ENCODE results near the gene SYNJ2.

SYNJ2 gene

DNA sequence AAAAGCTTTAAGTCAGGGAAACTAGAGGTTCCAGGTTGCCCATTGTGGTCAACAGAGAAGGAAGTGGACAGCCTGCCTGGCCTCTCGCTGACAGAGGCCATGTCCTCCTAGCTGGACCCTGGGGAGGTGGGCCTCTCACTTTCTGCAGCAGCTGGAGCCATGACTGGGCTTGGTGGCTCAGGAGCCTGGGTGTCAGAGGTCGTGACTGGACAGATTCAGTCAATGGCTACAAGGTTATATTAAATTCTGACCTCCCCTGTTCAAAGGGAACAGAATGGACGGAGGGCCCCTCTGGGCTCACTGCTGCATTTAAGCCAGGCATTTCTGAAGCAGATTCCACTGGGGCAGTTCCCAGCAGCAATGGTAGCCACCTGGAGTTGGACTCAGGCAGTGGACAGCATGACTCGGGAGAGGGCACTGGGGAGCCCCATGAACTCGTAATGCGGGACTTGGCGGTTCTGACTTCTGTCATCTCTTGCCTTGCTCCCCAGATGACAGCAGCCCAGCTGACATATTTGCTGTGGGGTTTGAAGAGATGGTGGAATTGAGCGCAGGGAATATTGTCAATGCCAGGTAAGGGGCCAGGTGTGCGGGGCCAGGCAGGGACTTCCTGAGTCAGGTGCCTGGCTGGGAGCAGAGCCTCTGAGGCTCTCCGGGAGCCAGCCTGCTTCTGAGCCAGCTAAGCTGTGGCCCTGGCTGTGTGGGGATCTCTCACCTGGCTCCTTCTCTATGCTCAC is 86.7 kb downstream of the SYNJ2 start:
- no peak overlapping the region for H3K4me3 ChIP-seq (ENCODE audit: low read depth, low read length)
- DNase-seq (ENCODE audit: low read depth), result no peak
- TF ChIP-seq POLR2A (IDR thresholded peaks at IDR 0.05; ENCODE audit: extremely low read depth, insufficient read length) (no peak), MYC (IDR thresholded peaks at IDR 0.05; ENCODE audit: low read depth, low read length) (no peak)
- TF ChIP-seq, protein P1, sequence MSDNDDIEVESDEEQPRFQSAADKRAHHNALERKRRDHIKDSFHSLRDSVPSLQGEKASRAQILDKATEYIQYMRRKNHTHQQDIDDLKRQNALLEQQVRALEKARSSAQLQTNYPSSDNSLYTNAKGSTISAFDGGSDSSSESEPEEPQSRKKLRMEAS (IDR thresholded peaks at IDR 0.05; ENCODE audit: low read depth, low read length), result no peak
- TF ChIP-seq, protein P2, sequence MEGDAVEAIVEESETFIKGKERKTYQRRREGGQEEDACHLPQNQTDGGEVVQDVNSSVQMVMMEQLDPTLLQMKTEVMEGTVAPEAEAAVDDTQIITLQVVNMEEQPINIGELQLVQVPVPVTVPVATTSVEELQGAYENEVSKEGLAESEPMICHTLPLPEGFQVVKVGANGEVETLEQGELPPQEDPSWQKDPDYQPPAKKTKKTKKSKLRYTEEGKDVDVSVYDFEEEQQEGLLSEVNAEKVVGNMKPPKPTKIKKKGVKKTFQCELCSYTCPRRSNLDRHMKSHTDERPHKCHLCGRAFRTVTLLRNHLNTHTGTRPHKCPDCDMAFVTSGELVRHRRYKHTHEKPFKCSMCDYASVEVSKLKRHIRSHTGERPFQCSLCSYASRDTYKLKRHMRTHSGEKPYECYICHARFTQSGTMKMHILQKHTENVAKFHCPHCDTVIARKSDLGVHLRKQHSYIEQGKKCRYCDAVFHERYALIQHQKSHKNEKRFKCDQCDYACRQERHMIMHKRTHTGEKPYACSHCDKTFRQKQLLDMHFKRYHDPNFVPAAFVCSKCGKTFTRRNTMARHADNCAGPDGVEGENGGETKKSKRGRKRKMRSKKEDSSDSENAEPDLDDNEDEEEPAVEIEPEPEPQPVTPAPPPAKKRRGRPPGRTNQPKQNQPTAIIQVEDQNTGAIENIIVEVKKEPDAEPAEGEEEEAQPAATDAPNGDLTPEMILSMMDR (IDR thresholded peaks at IDR 0.05; ENCODE audit: low read depth, low read length), result no peak

GRCh38 chr6:158068893-158069799 is 87.5 kb downstream of the SYNJ2 start:
- no peak overlapping the region for H3K4me3 ChIP-seq (ENCODE audit: low read depth, low read length)
- no peak for TF ChIP-seq MYC (IDR thresholded peaks at IDR 0.05; ENCODE audit: low read depth, low read length)
- TF ChIP-seq POLR2A (IDR thresholded peaks at IDR 0.05; ENCODE audit: extremely low read depth, insufficient read length), result no peak
- TF ChIP-seq, protein P1 (IDR thresholded peaks at IDR 0.05; ENCODE audit: low read depth, low read length), result no peak
- TF ChIP-seq, protein P2 (IDR thresholded peaks at IDR 0.05; ENCODE audit: low read depth, low read length), result no peak
- no peak for DNase-seq (ENCODE audit: low read depth)

GRCh38 chr6:158069800-158070195 is 88.1 kb downstream of the SYNJ2 start:
- no peak overlapping the region for H3K4me3 ChIP-seq (ENCODE audit: low read depth, low read length)
- TF ChIP-seq, protein P2 (IDR thresholded peaks at IDR 0.05; ENCODE audit: low read depth, low read length), result no peak
- TF ChIP-seq, protein P1 (IDR thresholded peaks at IDR 0.05; ENCODE audit: low read depth, low read length), result no peak
- TF ChIP-seq MYC (IDR thresholded peaks at IDR 0.05; ENCODE audit: low read depth, low read length), result no peak
- no peak for TF ChIP-seq POLR2A (IDR thresholded peaks at IDR 0.05; ENCODE audit: extremely low read depth, insufficient read length)
- no peak for DNase-seq (ENCODE audit: low read depth)

GRCh38 chr6:158070513-158070912 is 88.8 kb downstream of the SYNJ2 start:
- DNase-seq (ENCODE audit: low read depth), result no peak
- TF ChIP-seq POLR2A (IDR thresholded peaks at IDR 0.05; ENCODE audit: extremely low read depth, insufficient read length) (no peak), MYC (IDR thresholded peaks at IDR 0.05; ENCODE audit: low read depth, low read length) (no peak)
- TF ChIP-seq, protein P2 (IDR thresholded peaks at IDR 0.05; ENCODE audit: low read depth, low read length), result no peak
- TF ChIP-seq, protein P1 (IDR thresholded peaks at IDR 0.05; ENCODE audit: low read depth, low read length), result no peak
- H3K4me3 ChIP-seq (ENCODE audit: low read depth, low read length), result no peak overlapping the region

- no peak overlapping the region for H3K4me3 ChIP-seq (ENCODE audit: low read depth, low read length)
- no peak for DNase-seq (ENCODE audit: low read depth)
Measured at GRCh38 chr6:158071121-158072082, 89.7 kb downstream of the SYNJ2 start.

More at GRCh38 chr6:158071121-158072082, 89.7 kb downstream of the SYNJ2 start:
- TF ChIP-seq POLR2A (IDR thresholded peaks at IDR 0.05; ENCODE audit: extremely low read depth, insufficient read length) (no peak), MYC (IDR thresholded peaks at IDR 0.05; ENCODE audit: low read depth, low read length) (no peak)
- TF ChIP-seq, protein P2 (IDR thresholded peaks at IDR 0.05; ENCODE audit: low read depth, low read length), result no peak
- TF ChIP-seq, protein P1 (IDR thresholded peaks at IDR 0.05; ENCODE audit: low read depth, low read length), result no peak

Measured in NB4 (cell line).